Fibroblast of skin of left quadriceps (primary cell): Measurements from ENCODE around the gene MAGEA10.
"Not testable (repeated sequence)": the region's sequence is repeated elsewhere in the genome, so short reads cannot be mapped to it uniquely, and the experiment has no call there.

Source experiments
- DNase-seq, 2 experiments: peaks; one replicate each; pipeline ENCODE4 v3.0.0-alpha.2; 2013; ENCODE audit warnings: low read depth in 2 of 2

MAGEA10 gene

GRCh38 chrX:152138388-152138784 lies at the start of gene MAGEA10:
TSS of gene MAGEA10 (minus strand) at chrX:152138577. CDS start at chrX:152135620, 2,957 bp downstream.
- DNase-seq, result no peak

- no peak for DNase-seq
Observed at GRCh38 chrX:152177497-152178269, 39.3 kb upstream of the MAGEA10 start.

DNA sequence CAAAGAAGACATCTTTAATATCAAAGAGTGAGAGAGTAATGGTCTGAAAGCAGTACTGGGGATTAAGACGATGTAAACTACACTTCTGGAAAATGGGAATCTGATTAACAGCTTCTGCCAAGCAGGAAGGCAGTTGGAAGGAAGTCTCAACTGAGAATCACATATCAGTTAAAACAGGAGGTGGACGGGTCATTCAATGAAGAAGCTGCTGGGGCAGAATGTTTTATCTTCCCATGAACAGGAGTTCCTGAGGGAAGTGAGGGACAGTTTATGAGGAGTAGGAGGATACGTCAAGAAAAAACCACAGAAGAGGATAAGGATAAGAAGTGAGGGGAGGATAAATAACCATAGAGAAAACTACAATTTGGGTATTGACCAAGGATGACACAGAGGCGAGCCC lies 38.7 kb upstream of the MAGEA10 start:
- no peak for DNase-seq

GRCh38 chrX:152175892-152176291 lies 37.5 kb upstream of the MAGEA10 start:
- DNase-seq, result not testable (repeated sequence)

DNA sequence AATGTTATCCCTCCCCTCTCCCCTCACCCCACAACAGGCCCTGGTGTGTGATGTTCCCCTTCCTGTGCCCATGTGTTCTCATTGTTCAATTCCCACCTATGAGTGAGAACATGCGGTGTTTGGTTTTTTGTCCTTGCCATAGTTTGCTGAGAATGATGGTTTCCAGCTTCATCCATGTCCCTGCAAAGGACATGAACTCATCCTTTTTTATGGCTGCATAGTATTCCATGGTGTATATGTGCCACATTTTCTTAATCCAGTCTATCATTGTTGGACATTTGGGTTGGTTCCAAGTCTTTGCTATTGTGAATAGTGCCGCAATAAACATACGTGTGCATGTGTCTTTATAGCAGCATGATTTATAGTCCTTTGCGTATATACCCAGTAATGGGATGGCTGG lies 35.5 kb upstream of the MAGEA10 start:
- DNase-seq, result not testable (repeated sequence)

GRCh38 chrX:152170621-152171020 lies 32.2 kb upstream of the MAGEA10 start:
- DNase-seq, result no peak

GRCh38 chrX:152165033-152165743 lies 26.8 kb upstream of the MAGEA10 start:
- DNase-seq, result no peak

DNA sequence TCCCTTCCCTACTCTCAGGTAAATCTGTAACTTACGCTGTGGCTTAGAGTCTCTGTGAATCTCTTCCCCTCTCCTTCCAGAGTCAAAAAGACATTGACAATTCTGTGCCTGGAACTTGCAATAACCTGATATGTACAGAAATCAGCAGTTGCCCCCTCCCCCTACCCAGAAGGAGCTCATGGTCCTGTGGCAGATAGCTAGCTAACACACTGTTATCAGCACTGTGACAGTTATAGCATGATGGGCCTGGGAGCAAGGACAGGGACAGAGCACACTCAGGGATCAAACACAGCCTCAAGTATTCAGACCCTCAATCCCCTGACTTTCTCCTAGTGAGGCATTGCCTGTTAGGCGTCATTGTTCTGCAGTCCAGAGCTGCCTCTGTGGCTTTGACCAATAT lies 18.7 kb upstream of the MAGEA10 start:
- no peak for DNase-seq

DNA sequence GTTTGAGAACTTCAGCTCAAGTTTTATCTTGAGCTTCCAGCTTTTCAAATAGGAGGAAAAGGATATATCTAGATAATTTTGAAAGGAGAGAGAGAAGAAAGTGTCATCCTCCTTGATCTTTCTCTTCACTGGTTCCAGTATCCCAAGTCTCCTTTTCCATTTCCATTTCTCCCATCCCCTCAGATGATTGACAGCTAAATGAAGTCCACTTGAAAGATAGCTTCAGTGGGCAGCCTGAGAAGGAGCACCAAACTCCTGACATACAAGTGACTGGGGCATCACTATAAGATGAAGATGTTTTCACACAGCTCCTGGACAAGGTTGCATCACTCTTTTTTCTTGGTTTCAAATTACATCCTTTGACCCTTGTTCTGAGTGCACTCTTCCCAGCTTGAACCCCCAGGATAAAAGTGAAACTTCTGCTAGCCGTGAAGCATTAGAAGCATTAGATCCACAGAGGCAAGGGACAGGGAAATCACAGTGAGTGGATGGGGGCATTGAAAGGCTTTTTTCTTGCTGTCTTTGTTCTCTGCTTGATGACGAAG lies 17.5 kb upstream of the MAGEA10 start:
- DNase-seq, result no peak

- DNase-seq, result no peak
Observed at GRCh38 chrX:152154050-152154449, 15.7 kb upstream of the MAGEA10 start.

GRCh38 chrX:152151256-152151655 lies 12.9 kb upstream of the MAGEA10 start:
- DNase-seq, result no peak

DNA sequence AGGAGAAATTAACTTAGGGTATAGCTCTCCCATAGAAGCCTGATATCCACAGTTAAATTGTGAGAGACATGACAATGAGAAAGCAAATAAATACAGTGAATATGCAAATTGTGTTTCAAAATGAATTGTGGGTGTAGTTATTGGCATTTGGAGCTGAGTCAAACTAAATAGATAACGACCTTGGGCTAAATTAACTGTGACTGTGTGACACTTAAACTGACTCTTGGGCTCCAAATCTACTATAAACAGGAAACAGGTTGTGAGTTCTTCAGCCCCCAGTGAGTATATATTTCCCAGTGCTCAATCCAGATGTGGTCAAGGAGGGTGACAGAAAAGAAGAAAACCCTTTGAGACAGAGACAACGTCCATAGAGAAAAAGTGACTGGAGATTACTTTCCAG lies 11.3 kb upstream of the MAGEA10 start:
- no peak for DNase-seq

GRCh38 chrX:152139589-152139988 lies 1.2 kb upstream of the MAGEA10 start:
- no peak for DNase-seq

- no peak for DNase-seq
Observed at GRCh38 chrX:152137771-152138387, 498 bp downstream of the MAGEA10 start.

GRCh38 chrX:152136312-152136711 lies 2.1 kb downstream of the MAGEA10 start:
- DNase-seq, result no peak

DNA sequence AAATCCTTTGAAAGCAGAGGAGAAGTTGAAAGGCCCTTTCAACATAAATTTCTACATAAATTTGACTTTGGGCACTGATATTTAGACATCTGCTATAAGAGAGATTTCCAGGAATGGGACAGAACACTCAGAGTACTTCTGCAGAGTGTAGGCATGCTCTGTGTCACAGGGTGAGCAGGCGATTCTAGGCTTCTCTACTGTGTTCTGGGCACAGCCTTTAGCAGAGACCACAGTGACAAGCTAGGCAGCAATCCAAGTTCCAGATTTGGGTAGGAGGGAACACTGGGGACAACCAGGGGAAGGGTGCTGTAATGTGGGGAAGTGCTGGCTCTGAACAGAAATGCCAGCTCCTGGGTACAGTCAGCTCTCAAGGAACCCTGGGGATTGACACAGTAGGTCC lies 6.9 kb downstream of the MAGEA10 start:
- no peak for DNase-seq

DNA sequence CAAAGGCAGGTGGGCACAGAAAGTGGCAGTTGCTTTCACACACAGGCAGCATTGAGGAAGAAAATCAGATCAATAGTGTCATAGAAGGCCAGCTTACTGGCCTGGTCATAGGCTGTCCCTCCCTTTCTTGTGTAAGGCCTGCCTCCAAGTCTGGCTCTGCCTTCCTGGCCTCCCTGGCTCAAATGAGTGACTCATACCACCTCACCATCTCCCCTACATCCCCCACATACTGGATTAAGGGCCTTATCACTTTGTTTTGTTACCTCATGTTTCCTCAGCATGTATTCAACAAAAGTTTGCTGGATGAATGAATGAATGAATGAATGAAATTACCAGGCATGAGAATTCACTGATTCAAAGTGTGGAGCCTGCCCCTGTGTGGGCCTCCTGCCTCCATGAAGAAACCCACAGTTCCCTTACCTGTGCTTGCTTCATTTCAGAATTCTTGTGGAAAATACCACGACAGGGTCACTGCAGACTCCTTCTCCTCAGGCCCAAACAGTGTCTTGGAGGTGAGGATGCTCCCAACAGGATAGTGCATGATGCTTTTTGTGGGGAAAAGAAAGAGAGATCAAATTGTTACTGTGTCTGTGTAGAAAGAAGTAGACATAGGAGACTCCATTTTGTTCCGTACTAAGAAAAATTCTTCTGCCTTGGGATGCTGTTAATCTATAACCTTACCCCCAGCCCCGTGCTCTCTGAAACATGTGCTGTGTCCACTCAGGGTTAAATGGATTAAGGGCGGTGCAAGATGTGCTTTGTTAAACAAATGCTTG lies 9.1 kb downstream of the MAGEA10 start:
- DNase-seq, result not testable (repeated sequence)

DNA sequence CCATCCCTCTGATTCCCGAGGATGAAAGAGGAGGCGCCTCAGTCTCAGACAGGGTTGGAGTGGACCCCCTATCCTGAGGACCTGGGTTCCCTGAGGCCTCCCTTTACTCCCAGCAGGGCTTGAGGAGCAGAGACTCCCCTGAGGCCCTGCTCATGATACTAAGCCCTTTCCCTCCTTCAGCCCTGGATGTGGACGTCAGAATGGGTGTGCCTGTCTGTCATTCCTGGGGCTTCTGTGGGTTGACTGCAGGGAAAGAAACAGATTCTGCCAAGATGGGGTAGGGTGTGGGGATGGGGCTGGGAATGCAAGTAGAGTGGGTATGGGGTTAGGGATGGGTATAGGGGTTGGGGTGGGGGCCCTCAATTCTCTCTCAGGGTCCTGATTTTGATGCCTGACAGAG lies 21.1 kb downstream of the MAGEA10 start:
- DNase-seq, result no peak

GRCh38 chrX:152108527-152108926 lies 29.9 kb downstream of the MAGEA10 start:
- DNase-seq, result no peak

DNA sequence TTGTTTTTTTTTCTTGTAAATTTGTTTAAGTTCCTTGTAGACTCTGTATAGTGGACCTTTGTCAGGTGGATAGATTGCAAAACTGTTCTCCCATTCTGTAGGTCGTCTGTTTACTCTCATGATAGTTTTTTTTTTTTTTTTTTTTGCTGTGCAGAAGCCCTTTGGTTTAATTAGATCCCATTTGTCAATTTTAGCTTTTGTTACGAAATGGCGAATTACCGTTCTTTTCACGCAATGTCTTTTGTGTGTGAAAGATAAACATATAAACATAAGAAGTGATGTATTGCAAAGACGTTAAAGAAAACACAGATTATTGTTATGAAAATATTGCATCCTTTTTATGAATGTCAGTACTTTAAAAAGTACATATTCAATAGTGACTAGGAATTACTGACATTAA lies 34.5 kb downstream of the MAGEA10 start:
- DNase-seq, result no peak

DNA sequence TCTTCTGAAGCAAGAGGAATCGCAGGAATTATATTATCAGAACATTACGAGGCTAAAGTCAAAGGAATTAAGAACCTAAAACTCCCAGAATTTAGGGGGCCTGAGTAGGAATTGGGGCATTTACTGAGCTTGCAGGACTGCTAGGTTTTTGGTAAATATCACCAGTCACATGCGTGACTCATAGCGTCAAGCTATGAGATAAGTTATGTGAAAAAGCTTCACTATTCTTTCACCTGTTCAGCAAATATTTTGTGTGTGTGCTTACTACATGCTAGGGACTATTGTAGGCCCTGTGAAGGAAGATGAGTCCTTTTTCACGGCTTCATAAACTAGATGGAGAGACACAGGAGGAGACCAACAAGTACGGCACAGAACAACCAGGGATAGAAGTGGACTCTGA lies 52.2 kb downstream of the MAGEA10 start:
- no peak for DNase-seq
